Smooth muscle cell (in vitro differentiated cells): ENCODE results near the gene SEZ6. TPM values are rescaled to one million over a fixed set of nuclear protein-coding genes. Genes with fewer than 3 reads are reported as not detected.
A peak's percentile ranks its signal among the peaks of the same experiment; 100 is the strongest.

Source experiments
- DNase-seq: peaks from one replicate; lab custom pipeline; 2025; ENCODE audit not compliant: unreplicated experiment; lab: John Stamatoyannopoulos, UW
- H2AFZ ChIP-seq: fragments of 200-600 bp; sonication (generic); 2 replicates; pipeline ENCODE4 v1.6.0; 2016; ENCODE audit warnings: antibody characterized with exemption, low read depth, mild to moderate bottlenecking
- H3F3A ChIP-seq: fragments of 200-600 bp; sonication (generic); 2 replicates; pipeline ENCODE4 v1.6.0; 2017; ENCODE audit warnings: antibody characterized with exemption, low read depth
- H3K27ac ChIP-seq: fragments of 200-600 bp; sonication (generic); 2 replicates; pipeline ENCODE4 v1.5.1; 2016; ENCODE audit warnings: low read depth, mild to moderate bottlenecking
- H3K27me3 ChIP-seq: fragments of 200-600 bp; sonication (generic); 2 replicates; pipeline ENCODE4 v1.6.1; 2016; ENCODE audit warnings: low read depth, mild to moderate bottlenecking
- H3K36me3 ChIP-seq: fragments of 200-600 bp; sonication (generic); 2 replicates; pipeline ENCODE4 v1.5.1; 2016; ENCODE audit warnings: low read depth
- H3K4me1 ChIP-seq: fragments of 200-600 bp; sonication (generic); 2 replicates; pipeline ENCODE4 v1.5.1; 2016; ENCODE audit warnings: low read depth
- H3K4me2 ChIP-seq: fragments of 200-600 bp; sonication (generic); 2 replicates; pipeline ENCODE4 v1.6.0; 2016; ENCODE audit warnings: mild to moderate bottlenecking
- H3K4me3 ChIP-seq: fragments of 200-600 bp; sonication (generic); 2 replicates; pipeline ENCODE4 v1.5.1; 2016; ENCODE audit warnings: mild to moderate bottlenecking
- H3K79me2 ChIP-seq: fragments of 200-600 bp; sonication (generic); 2 replicates; pipeline ENCODE4 v1.6.0; 2016; ENCODE audit warnings: low read depth, mild to moderate bottlenecking
- H3K9ac ChIP-seq: fragments of 200-600 bp; sonication (generic); 2 replicates; pipeline ENCODE4 v1.6.0; 2016; ENCODE audit warnings: low read depth
- H3K9me3 ChIP-seq: fragments of 200-600 bp; sonication (generic); replicated peaks from 2 replicates; pipeline ENCODE4 v1.5.1; 2016; ENCODE audit warnings: low read depth
- H4K20me1 ChIP-seq: fragments of 200-600 bp; sonication (generic); 2 replicates; pipeline ENCODE4 v1.6.0; 2016; ENCODE audit warnings: low read depth
- CTCF ChIP-seq: fragments of 200-600 bp; sonication (generic); IDR thresholded peaks from 2 replicates; pipeline ENCODE4 v1.5.1; 2017; ENCODE audit warnings: borderline replicate concordance, mild to moderate bottlenecking, antibody characterized with exemption; ENCODE audit not compliant: insufficient read depth, poor library complexity, severe bottlenecking
- WGBS: methylation state at CpG from one replicate; pipeline ENCODE4 v1.1.7; 2016; ENCODE audit warnings: low lambda C conversion rate; 5-methylcytosine and 5-hydroxymethylcytosine counted together
- polyA plus RNA-seq: library from polyadenylated mRNA; unstranded; fragments of >200 nt; fragmentation: Nextera tagmentation; extraction: Ambion mirVana; gene quantifications from 2 replicates; pipeline ENCODE4 v1.2.1, GENCODE V29; 2016
- total RNA-seq: library from RNA; depleted of rRNA; stranded (reverse); fragments of >200 nt; gene quantifications from 2 replicates; pipeline ENCODE4 v1.2.3, GENCODE V29; 2014

Gene SEZ6
- total and polyA plus RNA-seq, 2 experiments from 2014 or later: not detected

GRCh38 chr17:28916302-28916934 is 89.4 kb downstream of the SEZ6 start:
- TF ChIP-seq CTCF: peak; percentile 56
- Histone ChIP-seq H4K20me1 (peaks cover 75% of the 10 kb centered on the region), H3K4me1 (no peaks in the 10 kb centered on the region), H3K79me2 (no peaks in the 10 kb centered on the region), H3K36me3 (peaks cover 21% of the 10 kb centered on the region), H3K4me2 (no peak overlapping the region), H2AFZ (no peak overlapping the region), H3K27me3 (no peaks in the 10 kb centered on the region), H3K27ac (no peak overlapping the region), H3K9ac (no peak overlapping the region), H3K4me3 (no peak overlapping the region), H3K9me3 (no peaks in the 10 kb centered on the region), H3F3A (peaks cover 12% of the 10 kb centered on the region)
- no peak for DNase-seq
- 74% methylated on average over 6 of the region's 6 CpGs for WGBS

GRCh38 chr17:28912938-28913333 is 92.9 kb downstream of the SEZ6 start:
- Histone ChIP-seq H3K27ac (no peak overlapping the region), H3K4me1 (peaks cover 3% of the 10 kb centered on the region), H3K9ac (no peak overlapping the region), H3K79me2 (no peaks in the 10 kb centered on the region), H3K27me3 (no peaks in the 10 kb centered on the region), H3F3A (peaks cover 33% of the 10 kb centered on the region), H3K36me3 (peaks cover 21% of the 10 kb centered on the region), H4K20me1 (peaks cover 93% of the 10 kb centered on the region), H3K9me3 (no peaks in the 10 kb centered on the region), H3K4me2 (no peak overlapping the region), H2AFZ (no peak overlapping the region), H3K4me3 (no peak overlapping the region)
- 93% methylated on average over 5 of the region's 6 CpGs for WGBS
- no peak for DNase-seq
- TF ChIP-seq CTCF: no peak

DNA sequence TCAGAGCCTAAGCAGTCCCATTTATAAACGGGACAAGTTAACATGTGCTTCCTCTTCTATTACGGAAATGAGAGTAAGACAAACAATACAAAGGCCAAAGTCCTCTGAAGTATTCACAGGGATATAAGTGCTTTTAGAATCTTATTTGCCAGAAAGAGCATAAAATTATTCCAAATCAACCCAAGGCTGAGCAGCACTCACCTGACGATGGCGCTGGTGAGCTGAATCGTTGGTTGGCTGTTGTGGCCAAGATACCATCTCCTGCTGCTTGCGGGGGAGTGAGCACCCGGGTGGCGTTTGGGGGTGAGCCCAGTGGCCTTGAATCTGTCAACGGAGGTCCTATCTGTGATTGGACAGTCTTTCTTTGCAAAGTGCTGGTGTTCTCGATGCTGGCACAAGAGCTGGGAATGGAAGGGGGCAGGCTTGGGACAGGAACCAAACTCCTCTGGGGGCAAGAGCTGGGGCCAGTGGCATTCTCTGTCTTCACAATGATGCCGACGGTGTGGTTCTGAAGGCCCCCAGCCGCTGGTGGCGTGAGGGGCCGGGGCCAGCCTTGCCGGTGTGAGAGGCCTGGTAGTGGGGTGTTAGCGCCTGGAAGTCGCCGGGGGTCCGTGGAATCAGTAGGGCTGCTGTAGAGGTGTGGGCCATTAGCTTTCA is 93.4 kb downstream of the SEZ6 start:
- Histone ChIP-seq H3K27ac (peak overlapping the region; percentile 29), H3K36me3 (peaks cover 16% of the 10 kb centered on the region), H3K27me3 (no peaks in the 10 kb centered on the region), H3K9ac (no peak overlapping the region), H2AFZ (no peak overlapping the region), H3K79me2 (no peaks in the 10 kb centered on the region), H3K9me3 (no peaks in the 10 kb centered on the region), H4K20me1 (peaks cover 93% of the 10 kb centered on the region), H3K4me2 (no peak overlapping the region), H3K4me3 (no peak overlapping the region), H3F3A (peaks cover 33% of the 10 kb centered on the region), H3K4me1 (peaks cover 3% of the 10 kb centered on the region)
- no peak for DNase-seq
- peak; percentile 16 for TF ChIP-seq CTCF
- 95% methylated on average over 20 of the region's 20 CpGs for WGBS
